ENCODE measurements around the gene TUBGCP4.

The TUBGCP4 gene

GRCh38 chr15:43370975-43371974 is at the start of gene TUBGCP4, which contains the start of gene ZSCAN29:
TSS of gene TUBGCP4 (plus strand) at chr15:43371101. CDS start at chr15:43371355, 254 bp downstream.
TSS of gene ZSCAN29 (minus strand) at chr15:43371043. CDS start at chr15:43369913, 1,130 bp downstream.
- intact Hi-C loops (cut with DNase I; ENCODE audit: low total_unique reads) = no loop called here
- DNase-seq = peak; percentile 67 to 87
- H3K4me1 ChIP-seq = peaks cover 0 to 38% (median 26%) of the 10 kb centered on the region in 4 donors
- TF ChIP-seq CTCF (IDR thresholded peaks at IDR 0.05) = no peak
- H3K27ac ChIP-seq = peak within 1 kb of the TSS; percentile 73 to 75
- peak within 1 kb of the TSS; percentile 88 to 90 for H3K4me3 ChIP-seq
- H3K36me3 ChIP-seq = peaks cover 8 to 18% (median 13%) of the 10 kb centered on the region in 3 donors
- no peaks in the 10 kb centered on the region for H3K27me3 ChIP-seq
- H3K9me3 ChIP-seq = no peaks in the 10 kb centered on the region

GRCh38 chr15:43325039-43325684 is 45.7 kb upstream of the TUBGCP4 start:
- H3K27me3 ChIP-seq = no peaks in the 10 kb centered on the region
- no peak overlapping the region for H3K27ac ChIP-seq
- no peak for TF ChIP-seq CTCF (IDR thresholded peaks at IDR 0.05)
- H3K4me1 ChIP-seq = peaks cover 11 to 19% (median 17%) of the 10 kb centered on the region in 4 donors
- intact Hi-C loops (cut with DNase I; ENCODE audit: low total_unique reads) = no loop called here
- H3K36me3 ChIP-seq = peaks cover 0 to 3% (median 0%) of the 10 kb centered on the region in 3 donors
- H3K4me3 ChIP-seq = no peak overlapping the region
- no peak for DNase-seq
- H3K9me3 ChIP-seq = no peaks in the 10 kb centered on the region

GRCh38 chr15:43329217-43329959 is 41.5 kb upstream of the TUBGCP4 start:
- peak overlapping the region; percentile 89 to 93 for H3K27ac ChIP-seq
- peak in 1 of 2 donors; percentile 27 for DNase-seq
- peak overlapping the region; percentile 76 to 87 for H3K4me3 ChIP-seq
- H3K4me1 ChIP-seq = peaks cover 11 to 19% (median 18%) of the 10 kb centered on the region in 4 donors
- no peaks in the 10 kb centered on the region for H3K27me3 ChIP-seq
- H3K9me3 ChIP-seq = no peaks in the 10 kb centered on the region
- peaks cover 0 to 7% (median 3%) of the 10 kb centered on the region in 3 donors for H3K36me3 ChIP-seq
- intact Hi-C loops (cut with DNase I; ENCODE audit: low total_unique reads) = no loop called here
- TF ChIP-seq CTCF (IDR thresholded peaks at IDR 0.05) = no peak

- peak; percentile 90 to 95 for DNase-seq
- H3K27ac ChIP-seq = peak within 1 kb of the TSS; percentile 89 to 93
- H3K36me3 ChIP-seq = peaks cover 0 to 12% (median 3%) of the 10 kb centered on the region in 3 donors
- peak within 1 kb of the TSS; percentile 76 to 87 for H3K4me3 ChIP-seq
- H3K9me3 ChIP-seq = no peaks in the 10 kb centered on the region
- intact Hi-C loops (cut with DNase I; ENCODE audit: low total_unique reads) = no loop called here
- peaks cover 11 to 19% (median 18%) of the 10 kb centered on the region in 4 donors for H3K4me1 ChIP-seq
- TF ChIP-seq CTCF (IDR thresholded peaks at IDR 0.05) = peak in 1 of 2 experiments; percentile 18
- no peaks in the 10 kb centered on the region for H3K27me3 ChIP-seq
Observed at GRCh38 chr15:43329960-43330779, 40.7 kb upstream of the TUBGCP4 start, which contains the start of gene LCMT2. TSS of gene LCMT2 (minus strand) at chr15:43330573. CDS start at chr15:43330489, 84 bp downstream.

Data from tibial artery (tissue), 4 donors.